LNCaP clone FGC (cell line): ENCODE results near the gene WDR74.

Experiments
- DNase-seq: peaks from one replicate; pipeline ENCODE4 v3.0.0-alpha.2; 2011; ENCODE audit warnings: low read depth
- H3K4me3 ChIP-seq: 2 replicates; pipeline ENCODE4 v1.5.1; 2011; ENCODE audit warnings: mild to moderate bottlenecking, low read depth, low read length, control low read depth
- CTCF ChIP-seq: IDR thresholded peaks from 2 replicates; pipeline ENCODE4 v1.5.1; 2012; ENCODE audit warnings: mild to moderate bottlenecking; ENCODE audit not compliant: control insufficient read depth, insufficient read depth; ENCODE audit errors: extremely low read depth

Gene WDR74

GRCh38 chr11:62858201-62858600 lies 18.8 kb upstream of the WDR74 start:
- TF ChIP-seq CTCF: no peak
- DNase-seq: no peak
- H3K4me3 ChIP-seq: peak overlapping the region; percentile 91

GRCh38 chr11:62857541-62857982 lies 18.2 kb upstream of the WDR74 start:
- H3K4me3 ChIP-seq: peak overlapping the region; percentile 91
- no peak for TF ChIP-seq CTCF
- DNase-seq: no peak

- peak overlapping the region; percentile 91 for H3K4me3 ChIP-seq
- no peak for DNase-seq
- TF ChIP-seq CTCF: no peak
Measured at GRCh38 chr11:62856333-62856895, 17.0 kb upstream of the WDR74 start.

- peak; percentile 95 for DNase-seq
- peak overlapping the region; percentile 91 for H3K4me3 ChIP-seq
- no peak for TF ChIP-seq CTCF
Measured at GRCh38 chr11:62855571-62856332, 16.4 kb upstream of the WDR74 start.

GRCh38 chr11:62854825-62855570 lies 15.6 kb upstream of the WDR74 start:
- DNase-seq: no peak
- H3K4me3 ChIP-seq: peak overlapping the region; percentile 91
- TF ChIP-seq CTCF: no peak

- DNase-seq: no peak
- no peak for TF ChIP-seq CTCF
- H3K4me3 ChIP-seq: peak overlapping the region; percentile 91
Measured at GRCh38 chr11:62854013-62854824, 14.8 kb upstream of the WDR74 start.
